GM11168 (cell line): ENCODE measurements around the gene PRKAG3.

Experiments used
- in situ Hi-C: fragments of 300-500 bp; cut with MboI; formaldehyde crosslinking; loops from one replicate; pipeline ENCODE4 v1.12.0; 2022; ENCODE audit warnings: low sequenced_read_pairs; ENCODE audit not compliant: unreplicated experiment

PRKAG3 gene

DNA sequence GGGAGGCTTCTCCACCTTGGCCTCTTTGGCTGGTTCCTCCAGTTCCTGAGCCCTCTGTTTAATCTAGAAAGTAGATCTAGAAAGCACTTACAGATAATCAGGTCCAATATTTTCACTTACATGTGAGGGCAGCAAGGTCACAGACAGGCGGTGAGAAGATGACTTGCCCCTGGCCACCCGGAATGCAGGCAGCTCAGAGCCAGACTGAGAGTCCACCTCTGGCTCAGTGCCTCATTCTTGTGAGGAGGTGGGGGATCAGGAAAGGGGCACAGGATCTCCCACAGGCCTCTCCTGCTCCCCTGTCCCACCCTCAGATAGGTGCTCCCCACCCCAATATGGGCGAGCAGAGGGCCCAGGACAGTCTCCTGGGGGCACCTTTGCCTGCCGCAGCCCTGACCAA is 33.8 kb upstream of the PRKAG3 start:
- in situ Hi-C loops, result loop anchor here (5.0 kb wide), 1 partner anchor 37 kb away; no protein-coding TSS in a partner anchor

DNA sequence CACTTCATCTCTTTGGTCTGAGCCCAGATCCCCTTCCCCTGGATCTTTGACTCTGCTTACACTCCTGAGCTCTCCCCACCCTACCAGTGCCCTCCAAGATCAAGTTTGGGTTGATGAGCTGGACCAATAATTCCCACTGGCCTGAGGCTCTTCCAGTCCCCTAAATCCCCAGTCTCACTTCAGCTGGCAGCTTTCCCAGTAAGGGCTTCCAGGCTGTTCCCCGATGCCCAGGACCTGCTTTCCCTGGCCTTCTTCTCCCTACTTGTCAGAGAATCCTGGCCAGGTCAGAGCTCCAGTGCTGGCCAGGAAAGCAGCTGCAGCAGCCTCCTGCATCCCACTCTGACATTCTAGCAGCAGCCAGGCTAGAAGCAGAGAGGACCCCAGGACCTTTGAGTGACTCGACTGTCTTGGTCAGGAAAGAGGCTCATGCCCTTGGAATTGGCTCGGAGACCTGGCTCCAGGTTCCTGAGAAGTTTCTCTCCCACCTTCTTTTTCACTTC is 31.5 kb upstream of the PRKAG3 start:
- in situ Hi-C loops, result no loop called here

DNA sequence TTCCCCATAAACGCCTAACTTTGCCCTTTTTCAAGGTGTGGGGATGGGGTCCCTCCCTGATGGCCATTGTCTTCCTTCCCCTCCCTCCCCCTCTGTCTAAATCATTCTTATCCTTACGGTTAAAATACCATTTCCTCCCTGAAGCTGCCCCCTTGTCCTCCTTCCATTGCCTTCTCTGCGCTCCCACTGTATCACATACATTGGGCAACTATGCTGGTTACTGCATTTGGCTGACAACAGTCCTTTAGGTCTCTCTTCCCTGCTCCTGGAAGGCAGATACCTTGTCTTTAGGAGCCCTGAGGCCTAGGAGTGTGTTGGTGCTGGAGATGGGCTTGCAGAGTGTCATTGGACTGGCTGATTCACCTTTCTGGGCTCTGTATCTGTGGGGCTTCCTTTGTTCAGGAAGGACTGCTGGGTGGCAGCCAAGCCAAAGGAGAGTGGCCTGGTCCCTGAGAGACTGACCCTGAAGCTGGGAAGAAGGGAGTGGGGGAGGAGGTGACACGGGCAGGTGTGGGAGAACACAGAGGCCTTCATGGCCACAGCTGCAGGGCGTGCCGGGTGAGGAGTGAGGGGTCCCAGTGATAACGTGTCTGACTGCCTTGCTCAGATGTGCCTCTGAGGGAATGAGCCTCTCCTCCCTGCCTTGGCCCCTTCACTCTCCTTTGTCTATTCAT is 30.2 kb upstream of the PRKAG3 start:
- in situ Hi-C loops, result no loop called here

DNA sequence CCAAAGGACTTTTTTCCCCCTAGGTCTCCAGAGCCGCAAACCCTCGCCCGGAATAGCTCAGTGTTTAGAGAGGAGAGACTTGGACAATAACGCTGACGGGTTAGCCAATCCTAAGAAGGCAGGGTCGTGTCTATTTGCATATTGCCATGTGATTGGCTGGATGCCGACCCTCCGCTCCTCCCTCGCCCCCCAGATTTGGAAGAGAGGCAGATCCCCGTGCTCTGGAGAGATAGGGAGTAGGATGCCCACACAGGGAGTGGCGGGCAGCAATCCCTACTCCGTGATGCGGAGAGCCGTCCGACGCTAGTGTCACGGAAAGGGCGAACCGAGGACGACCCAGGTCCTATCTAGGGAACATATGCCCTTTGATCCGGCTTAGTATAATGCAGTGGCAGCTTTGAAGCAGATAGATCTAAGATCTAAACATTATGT is 29.4 kb upstream of the PRKAG3 start:
- in situ Hi-C loops, result no loop called here

DNA sequence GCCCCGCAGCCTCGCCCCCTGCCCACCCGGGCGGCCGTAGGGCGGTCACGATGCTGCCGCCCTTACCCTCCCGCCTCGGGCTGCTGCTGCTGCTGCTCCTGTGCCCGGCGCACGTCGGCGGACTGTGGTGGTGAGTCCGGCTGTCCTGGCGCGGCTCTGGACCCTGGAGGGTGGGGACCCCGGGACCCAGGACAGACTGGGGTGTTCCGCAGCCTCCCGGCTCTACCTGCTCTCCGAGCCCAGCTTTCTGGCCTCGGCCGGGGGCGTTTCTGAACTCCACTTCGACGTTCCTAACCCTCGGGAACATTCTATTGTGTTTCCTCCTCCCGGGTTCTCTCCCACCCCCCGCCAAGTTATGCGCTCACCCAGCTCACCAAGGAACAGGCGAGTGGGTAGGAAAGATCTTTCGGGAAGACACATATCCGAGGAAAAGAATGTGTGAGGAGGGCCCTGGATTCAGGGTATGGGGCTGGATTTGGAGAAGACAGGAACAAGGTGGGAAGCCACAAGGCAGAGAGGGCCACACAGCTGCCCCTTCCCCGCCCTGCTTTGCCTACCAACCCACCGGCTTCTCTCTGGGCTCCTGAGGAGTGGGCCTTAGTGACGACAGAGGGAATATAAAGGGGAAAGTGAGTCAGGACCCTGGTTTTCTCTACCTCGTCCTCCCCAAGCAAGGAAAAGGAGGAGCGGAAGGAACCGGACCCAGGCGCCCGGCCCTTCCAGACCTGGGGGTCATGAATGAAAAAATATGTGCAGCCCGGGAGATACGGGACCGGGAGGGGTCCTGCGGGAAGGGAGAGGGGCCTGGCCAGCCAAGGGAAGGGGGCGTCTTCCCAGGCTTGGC is 28.6 kb upstream of the PRKAG3 start:
- in situ Hi-C loops, result no loop called here

DNA sequence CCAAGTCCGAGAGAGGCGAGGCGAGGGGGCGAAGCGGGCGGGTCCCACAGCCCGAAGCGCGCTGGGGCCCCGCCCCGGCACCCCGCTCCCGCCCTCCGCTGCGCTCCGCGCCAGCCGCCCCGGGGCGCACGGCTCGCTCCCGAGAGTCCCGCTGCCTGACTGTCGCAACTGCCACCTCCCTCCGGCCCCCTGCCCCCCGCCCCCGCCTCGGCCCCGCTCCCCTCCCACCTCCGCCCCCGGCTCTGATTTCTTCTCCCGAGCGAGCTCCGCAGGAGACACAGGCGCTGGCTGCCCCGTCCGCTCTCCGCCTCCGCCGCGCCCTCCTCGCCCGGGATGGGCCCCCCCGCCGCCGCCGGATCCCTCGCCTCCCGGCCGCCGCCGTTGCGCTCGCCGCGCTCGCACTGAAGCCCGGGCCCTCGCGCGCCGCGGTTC is 28.0 kb upstream of the PRKAG3 start, which contains the start of gene WNT6:
TSS of gene WNT6 (plus strand) at position 250 of the 432 bp plus-strand sequence. CDS start 233 bp downstream, outside the sequence.
- in situ Hi-C loops, result no loop called here

DNA sequence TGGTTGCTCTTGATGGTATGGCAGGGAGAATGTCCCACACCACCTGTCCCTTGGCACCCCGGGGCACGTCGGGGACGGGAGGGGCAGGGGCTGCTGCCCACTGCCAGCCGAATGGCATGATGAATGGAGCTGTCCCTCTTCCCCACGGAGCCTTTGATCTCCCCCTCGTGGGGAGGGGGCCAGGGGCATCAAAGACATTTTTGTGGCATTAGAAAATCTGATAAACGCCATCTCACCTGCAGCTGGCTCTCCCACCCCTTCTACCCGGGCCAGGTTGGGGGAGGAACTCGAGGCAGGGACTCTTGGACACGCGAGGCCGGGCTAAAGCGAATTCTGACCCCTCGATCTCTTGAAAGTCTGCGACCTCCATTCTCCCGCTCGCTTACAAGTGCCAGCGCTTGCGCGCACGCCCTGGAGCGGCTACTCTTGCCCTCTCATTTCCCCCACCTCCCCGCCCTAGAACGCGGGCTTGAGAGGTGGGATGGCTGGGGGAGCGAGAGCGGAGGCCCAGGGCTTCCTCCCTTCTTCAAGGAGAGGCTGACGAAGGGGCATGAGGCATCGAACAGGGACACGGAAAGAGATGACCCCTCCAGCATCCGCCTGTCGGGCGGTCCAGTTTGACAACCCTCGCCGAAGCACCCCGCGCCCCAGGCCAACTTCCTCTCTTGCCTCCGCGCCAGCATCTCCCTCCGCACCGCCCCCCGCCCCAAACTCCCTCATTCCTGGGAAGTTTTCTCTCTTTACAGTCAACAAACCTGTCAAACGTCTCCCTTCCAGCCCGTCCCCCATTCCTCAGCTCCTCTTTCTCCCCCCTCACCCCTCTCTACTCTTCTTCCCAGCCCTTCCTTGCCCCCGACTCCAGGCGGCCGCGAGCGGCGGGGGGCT is 27.3 kb upstream of the PRKAG3 start:
- in situ Hi-C loops, result no loop called here

DNA sequence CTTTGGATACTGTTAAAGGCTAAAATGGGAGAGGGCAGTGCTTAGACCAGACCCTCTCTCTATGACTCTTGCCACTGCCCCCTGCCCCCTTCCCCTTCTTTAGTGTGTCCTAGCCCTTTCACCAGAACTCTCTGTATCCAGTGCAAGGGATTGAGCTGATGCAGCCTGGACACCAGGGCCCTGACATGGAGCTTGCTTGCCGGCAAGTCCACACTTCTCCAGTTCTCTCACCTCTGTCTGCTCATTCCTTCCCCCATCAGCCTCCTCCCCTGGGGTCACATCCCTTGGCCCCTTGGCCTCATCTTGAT is 26.5 kb upstream of the PRKAG3 start:
- in situ Hi-C loops, result no loop called here

DNA sequence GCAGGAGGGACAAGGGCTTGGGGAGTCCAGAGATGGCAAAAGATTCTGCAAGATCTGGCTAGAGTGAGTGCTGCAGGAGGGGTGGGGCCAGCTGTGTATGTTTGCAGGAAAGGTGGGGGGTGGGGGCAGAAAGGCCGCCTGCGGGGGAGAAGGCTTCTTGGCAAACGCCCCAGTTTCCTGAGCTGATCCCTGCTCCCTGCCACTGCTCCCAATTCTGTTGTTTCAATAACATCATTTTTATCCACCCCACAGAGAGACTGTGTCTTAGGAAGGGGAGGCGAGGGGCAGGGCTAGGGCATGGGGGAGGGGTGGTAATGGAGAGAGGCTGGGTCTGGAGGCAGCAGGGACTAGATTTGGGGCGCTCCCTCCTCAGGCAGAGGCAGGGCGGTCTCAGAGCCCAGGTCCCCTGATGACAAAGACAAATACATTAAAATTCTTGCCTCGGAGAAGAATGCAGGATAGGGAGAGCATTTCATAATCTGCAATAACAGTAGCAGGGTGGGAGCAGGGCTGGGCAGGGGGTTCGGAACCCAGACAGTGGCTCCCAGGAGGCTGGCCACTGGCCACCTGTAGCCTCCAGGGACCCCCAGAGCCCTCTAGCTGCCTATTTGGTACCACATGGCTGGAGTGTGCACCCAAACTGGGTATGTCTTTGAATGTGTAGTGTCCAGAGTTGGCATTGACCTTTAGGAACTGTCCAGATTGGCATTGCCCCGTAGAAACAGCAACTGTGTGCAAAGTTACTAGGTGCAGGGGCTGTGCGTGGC is 26.0 kb upstream of the PRKAG3 start:
- in situ Hi-C loops, result no loop called here

DNA sequence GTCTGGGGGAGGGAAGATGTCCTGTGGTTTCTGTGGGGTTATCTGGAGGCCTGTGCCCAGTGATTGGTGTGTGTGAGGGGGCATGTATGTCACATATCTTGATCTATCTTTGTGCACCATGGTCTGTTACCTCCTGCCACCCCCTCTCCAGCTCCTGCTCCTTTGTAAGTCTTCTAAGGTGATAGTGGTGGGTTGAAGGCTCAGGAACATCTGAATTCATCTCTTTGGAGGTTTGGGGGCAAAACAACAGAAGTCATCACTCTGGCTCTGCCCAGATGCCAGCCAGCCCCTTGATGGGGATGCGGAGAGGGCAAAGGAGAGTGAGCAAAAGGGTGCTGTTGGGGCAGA is 25.3 kb upstream of the PRKAG3 start:
- in situ Hi-C loops, result no loop called here

DNA sequence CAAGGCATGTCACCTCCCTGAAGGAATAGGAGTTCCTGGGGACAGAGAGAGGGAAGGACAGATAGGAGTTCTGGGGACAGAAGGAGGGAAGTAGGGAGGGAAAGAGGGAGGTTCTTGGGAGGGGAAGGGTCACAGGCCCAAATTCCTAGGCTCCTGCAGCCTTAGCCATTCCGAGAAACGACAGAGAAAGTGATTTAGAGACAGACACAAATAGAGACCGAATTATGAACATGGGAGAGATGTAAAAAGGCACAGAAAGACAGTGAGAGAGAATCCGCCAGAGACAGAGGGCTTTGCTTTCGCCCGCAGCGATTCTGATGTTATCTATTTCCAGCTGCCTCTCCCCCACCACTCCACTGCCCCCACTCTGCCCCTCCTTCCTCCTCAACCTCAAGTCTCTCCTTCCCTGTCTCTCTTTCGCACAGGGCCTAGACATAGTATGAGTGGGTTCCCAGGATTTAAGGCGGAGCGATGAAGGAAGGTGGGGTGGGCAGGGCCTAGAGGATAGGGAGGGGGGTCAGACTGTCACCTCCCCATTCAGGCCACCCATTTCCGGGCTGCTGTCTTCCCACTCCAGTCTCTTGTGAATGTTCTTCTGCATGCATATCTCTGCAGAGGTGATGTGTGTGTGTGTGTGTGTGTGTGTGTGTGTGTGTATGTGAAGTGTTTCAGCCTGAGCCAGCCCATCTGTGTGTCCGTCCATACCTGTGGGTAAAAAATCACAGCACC is 24.7 kb upstream of the PRKAG3 start:
- in situ Hi-C loops, result no loop called here

DNA sequence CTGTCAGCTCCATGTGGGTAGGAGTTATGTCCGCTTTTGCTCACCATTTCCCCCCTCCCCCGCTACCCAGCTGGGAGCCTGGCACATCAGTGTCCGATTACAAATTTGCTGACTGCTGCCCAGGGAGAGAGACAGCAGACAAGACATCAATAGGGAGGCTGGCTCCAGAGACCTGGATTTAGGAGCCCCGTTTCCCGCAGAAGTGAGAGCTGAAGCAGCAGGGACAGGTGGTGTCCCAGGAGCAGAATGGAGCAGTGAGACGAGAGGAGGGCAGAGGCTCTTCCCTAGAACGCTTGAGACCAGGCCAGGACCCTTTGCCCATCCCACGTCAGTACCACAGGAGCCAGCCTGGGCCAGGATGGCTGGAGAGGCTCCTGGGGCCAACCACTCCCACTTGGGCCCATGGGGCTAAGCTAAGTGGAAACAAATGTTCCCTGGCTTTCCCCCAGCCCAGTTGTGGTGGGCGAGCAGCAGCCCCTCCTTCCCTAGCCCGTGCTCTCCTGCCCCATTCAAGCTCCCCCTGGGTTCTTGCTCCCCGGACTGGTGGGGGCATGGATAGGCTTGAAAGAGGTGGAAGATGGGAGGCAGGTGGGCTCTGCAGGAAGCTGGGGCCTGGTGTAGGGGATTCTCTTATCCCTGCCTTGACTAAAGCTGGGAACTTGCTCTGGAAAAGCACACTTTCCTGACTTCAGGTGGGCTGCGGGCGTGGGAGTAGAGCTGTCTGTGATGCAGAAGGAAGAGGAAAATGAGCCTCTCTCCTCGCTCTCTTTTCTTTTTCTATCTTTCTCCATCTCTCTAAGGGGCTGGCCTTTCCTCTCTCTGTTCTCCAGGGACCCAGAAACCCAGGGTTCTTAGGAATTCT is 23.9 kb upstream of the PRKAG3 start:
- in situ Hi-C loops, result no loop called here

DNA sequence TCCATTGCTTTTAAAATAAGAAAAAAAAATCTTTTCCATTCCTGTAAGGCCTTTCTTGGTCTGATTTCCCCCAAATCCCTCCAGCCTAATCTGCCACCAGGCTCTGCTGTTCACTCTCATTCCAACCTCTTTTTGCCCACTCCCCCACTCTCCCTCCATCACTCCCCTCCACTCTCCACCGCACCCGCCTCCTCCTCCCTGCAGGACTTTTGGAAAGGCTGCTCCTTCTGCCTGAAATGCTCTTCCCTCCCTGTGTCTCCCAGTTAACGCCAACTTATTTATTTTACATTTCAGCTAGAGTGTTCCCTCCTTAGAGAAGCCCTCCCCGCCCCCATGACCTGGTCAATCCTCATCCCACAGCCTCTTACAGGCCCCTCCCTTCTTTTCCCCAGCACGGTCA is 23.3 kb upstream of the PRKAG3 start:
- in situ Hi-C loops, result no loop called here

DNA sequence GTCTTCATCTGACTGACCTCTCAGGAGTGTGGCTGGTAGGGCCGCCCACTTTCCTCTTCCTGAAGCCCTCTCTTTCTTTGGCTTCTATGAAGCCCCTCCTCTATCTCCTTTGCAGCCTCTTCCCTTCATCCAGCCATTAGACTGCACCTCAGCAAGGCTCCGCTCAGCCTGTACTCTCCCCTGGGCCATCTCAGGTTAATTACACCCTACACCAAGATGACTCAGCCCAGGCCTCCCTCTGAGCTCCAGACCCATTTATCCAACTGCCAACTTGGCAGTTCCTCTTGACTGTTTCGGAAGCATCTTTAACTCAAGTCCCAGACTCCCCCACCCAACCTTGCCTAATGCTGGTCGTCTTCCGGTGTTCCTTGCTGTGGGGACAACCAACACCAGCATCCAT is 22.2 kb upstream of the PRKAG3 start:
- in situ Hi-C loops, result no loop called here

DNA sequence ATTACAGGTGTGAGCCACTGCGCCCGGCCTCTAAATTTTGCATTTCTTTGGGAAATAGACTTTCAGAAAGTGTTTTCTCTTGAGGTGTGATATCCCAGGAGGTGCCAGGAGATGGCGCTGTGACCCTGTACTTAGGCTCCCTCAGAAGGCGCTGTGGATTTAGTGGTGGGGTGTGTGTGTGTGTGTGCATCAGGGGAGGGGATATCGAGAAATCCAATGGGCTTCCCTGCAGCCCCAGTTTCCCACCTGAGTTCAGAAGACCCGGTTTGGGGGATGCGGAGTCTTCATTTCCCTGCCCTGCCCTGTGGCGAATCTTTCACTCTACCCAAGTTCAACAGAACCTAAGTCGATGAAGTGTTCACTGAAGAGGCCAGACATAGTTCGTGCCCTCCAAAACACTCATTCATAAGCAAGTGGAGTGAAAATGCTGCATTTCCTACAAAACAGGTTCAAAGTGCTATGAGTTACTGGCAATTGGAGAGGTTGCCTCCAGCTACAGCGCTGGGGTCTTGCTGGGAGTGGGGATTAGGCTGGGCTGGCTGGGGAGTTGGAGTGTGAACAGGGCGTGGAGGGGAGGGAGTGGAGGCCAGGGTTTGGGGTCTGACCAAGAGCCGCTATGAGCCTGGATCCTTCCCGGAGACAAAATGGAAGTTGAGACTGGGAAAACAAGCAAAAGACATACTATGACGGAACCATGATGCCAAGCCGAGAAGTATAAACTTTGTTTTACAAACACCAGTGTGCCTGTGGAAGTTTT is 21.5 kb upstream of the PRKAG3 start:
- in situ Hi-C loops, result no loop called here

DNA sequence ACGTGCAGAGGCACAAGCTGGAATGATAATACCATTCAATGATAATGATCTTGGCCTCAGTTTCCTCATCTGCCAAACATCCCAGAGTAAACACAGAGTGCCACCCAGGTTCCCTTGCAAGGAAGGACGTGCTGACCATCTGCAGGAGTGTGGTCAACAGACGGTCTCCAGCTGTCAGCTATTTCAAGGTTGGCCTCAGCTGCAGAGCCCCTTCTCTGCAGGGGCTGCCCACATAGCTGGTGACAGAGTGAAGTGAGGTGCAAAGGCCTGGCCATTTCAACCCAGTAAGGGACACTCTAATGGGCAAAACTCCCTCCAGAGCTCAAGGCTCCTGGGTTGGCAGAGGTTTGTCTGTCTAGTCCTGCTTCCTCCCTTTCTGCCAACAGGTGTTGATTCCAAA is 19.7 kb upstream of the PRKAG3 start:
- in situ Hi-C loops, result no loop called here

DNA sequence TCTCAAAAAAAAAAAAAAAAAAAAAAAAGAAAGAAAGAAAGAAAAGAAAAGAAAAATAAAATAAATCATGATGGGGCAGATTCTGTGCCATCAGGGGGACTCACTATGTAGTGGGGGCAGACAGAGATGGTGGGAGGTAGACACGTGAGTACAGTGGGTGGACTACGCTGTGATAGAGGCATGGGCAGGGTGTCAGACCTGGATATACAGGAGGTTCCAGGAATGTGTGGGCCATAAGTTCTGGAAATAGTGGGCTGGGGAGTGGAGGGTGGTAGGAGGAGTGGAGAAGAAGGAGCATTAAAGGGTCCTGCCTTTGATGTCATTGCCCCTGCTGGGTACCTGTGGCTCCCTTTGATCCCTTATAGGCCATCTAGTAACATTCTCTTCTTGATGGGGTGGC is 19.2 kb upstream of the PRKAG3 start:
- in situ Hi-C loops, result no loop called here

DNA sequence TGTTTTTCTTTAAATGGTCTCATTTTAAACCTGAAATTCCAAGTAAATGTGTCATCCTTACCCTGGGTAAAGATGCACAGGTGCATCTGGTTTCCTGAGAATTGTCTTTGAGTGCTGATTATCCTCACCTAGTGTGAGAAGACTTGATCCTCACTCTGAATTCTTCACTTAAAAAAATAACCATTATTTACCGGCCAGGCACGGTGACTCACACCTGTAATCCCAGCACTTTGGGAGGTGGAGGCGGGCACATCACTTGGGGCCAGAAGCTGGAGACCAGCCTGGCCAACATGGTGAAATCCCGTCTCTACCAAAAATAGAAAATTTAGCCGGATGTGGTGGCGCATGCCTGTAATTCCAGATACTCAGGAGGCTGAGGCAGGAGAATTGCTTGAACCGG is 18.1 kb upstream of the PRKAG3 start:
- in situ Hi-C loops, result loop anchor here (5.0 kb wide), 1 partner anchor 187 kb away; no protein-coding TSS in a partner anchor
